GM23338 (cell line): ENCODE measurements around the gene AKNA. TPM values are rescaled to one million over a fixed set of nuclear protein-coding genes. Genes with fewer than 3 reads are reported as not detected.
A peak's percentile ranks its signal among the peaks of the same experiment; 100 is the strongest.

ENCODE experiments used
- ATAC-seq: fragments of 200-7000 bp; cut with Tn5 transposase; 3 replicates; pipeline ENCODE4 v1.9.1; 2020
- DNase-seq: peaks from one replicate; pipeline ENCODE4 v3.0.0-alpha.2; 2015; ENCODE audit warnings: low spot score
- H2AFZ ChIP-seq: fragments of 200-600 bp; sonication (generic); 2 replicates; pipeline ENCODE4 v1.8.0; 2016; ENCODE audit warnings: antibody characterized with exemption, mild to moderate bottlenecking, moderate library complexity
- H3F3A ChIP-seq: fragments of 200-600 bp; sonication (generic); replicated peaks from 2 replicates; pipeline ENCODE4 v1.8.0; 2017; ENCODE audit warnings: antibody characterized with exemption, mixed run types, low read depth
- H3K27ac ChIP-seq: fragments of 200-600 bp; sonication (generic); 2 replicates; pipeline ENCODE4 v1.6.1; 2016; ENCODE audit warnings: low read depth
- H3K27me3 ChIP-seq: fragments of 200-600 bp; sonication (generic); 2 replicates; pipeline ENCODE4 v1.8.0; 2016; ENCODE audit warnings: mild to moderate bottlenecking, mixed run types, moderate library complexity; ENCODE audit not compliant: insufficient read depth
- H3K36me3 ChIP-seq: fragments of 200-600 bp; sonication (generic); 2 replicates; pipeline ENCODE4 v1.8.0; 2016; ENCODE audit warnings: mild to moderate bottlenecking; ENCODE audit not compliant: insufficient read depth
- H3K4me1 ChIP-seq: fragments of 200-600 bp; sonication (generic); 2 replicates; pipeline ENCODE4 v1.8.0; 2016; ENCODE audit warnings: mild to moderate bottlenecking, moderate library complexity; ENCODE audit not compliant: insufficient read depth
- H3K4me2 ChIP-seq: fragments of 200-600 bp; sonication (generic); 2 replicates; pipeline ENCODE4 v1.7.1; 2017; ENCODE audit warnings: mixed run types
- H3K4me3 ChIP-seq: fragments of 200-600 bp; sonication (generic); 2 replicates; pipeline ENCODE4 v1.6.1; 2016; ENCODE audit warnings: mixed run types
- H3K79me2 ChIP-seq: fragments of 200-600 bp; sonication (generic); replicated peaks from 2 replicates; pipeline ENCODE4 v1.8.0; 2017; ENCODE audit warnings: mild to moderate bottlenecking; ENCODE audit not compliant: insufficient read depth
- H3K9me2 ChIP-seq: fragments of 200-600 bp; sonication (generic); 2 replicates; pipeline ENCODE4 v1.8.0; 2017; ENCODE audit not compliant: insufficient read depth
- H4K20me1 ChIP-seq: fragments of 200-600 bp; sonication (generic); replicated peaks from 2 replicates; pipeline ENCODE4 v1.8.0; 2017; ENCODE audit warnings: mild to moderate bottlenecking; ENCODE audit not compliant: insufficient read depth
- H3K27ac Mint-ChIP-seq: 2 replicates; pipeline ENCODE4 v1.8.0; 2020; ENCODE audit warnings: inconsistent platforms, mild to moderate bottlenecking, moderate library complexity, mixed read lengths
- H3K27me3 Mint-ChIP-seq: 3 replicates; pipeline ENCODE4 v1.8.0; 2022; ENCODE audit warnings: low read depth, mild to moderate bottlenecking, moderate library complexity, mixed read lengths, inconsistent platforms; ENCODE audit not compliant: insufficient read depth, poor library complexity
- H3K36me3 Mint-ChIP-seq: 3 replicates; pipeline ENCODE4 v1.8.0; 2021; ENCODE audit warnings: low read depth, mild to moderate bottlenecking, inconsistent platforms, moderate library complexity, mixed read lengths
- H3K4me1 Mint-ChIP-seq: 3 replicates; pipeline ENCODE4 v1.8.0; 2020; ENCODE audit warnings: mild to moderate bottlenecking, inconsistent platforms, mixed read lengths
- H3K4me3 Mint-ChIP-seq: 3 replicates; pipeline ENCODE4 v1.8.0; 2021; ENCODE audit warnings: moderate library complexity, mild to moderate bottlenecking, inconsistent platforms, mixed read lengths
- H3K9me3 Mint-ChIP-seq: 3 replicates; pipeline ENCODE4 v1.8.0; 2020; ENCODE audit warnings: moderate library complexity, mild to moderate bottlenecking, inconsistent platforms, mixed read lengths
- CREB1 ChIP-seq: fragments of 250-450 bp; sonication (Bioruptor Pico); IDR thresholded peaks from 2 replicates; pipeline ENCODE4 v1.5.0; 2020; ENCODE audit warnings: low read depth, mild to moderate bottlenecking, moderate library complexity
- EZH2 ChIP-seq: fragments of 200-600 bp; sonication (generic); IDR thresholded peaks from one replicate; pipeline ENCODE4 v1.8.0; 2017; ENCODE audit warnings: antibody characterized with exemption, mild to moderate bottlenecking, low read depth; ENCODE audit not compliant: unreplicated experiment
- EZH2phosphoT487 ChIP-seq: fragments of 200-600 bp; sonication (generic); IDR thresholded peaks from one replicate; pipeline ENCODE4 v1.8.1; 2018; ENCODE audit warnings: antibody characterized with exemption; ENCODE audit not compliant: unreplicated experiment
- NANOG ChIP-seq: IDR thresholded peaks from 2 replicates; pipeline ENCODE4 v1.6.1; 2016; ENCODE audit warnings: antibody characterized with exemption, borderline replicate concordance
- POLR2AphosphoS5 ChIP-seq: IDR thresholded peaks from 2 replicates; pipeline ENCODE4 v1.6.1; 2016; ENCODE audit warnings: antibody characterized with exemption, low read depth
- STAT1 ChIP-seq: IDR thresholded peaks from one replicate; pipeline ENCODE4 v1.6.1; 2016; ENCODE audit warnings: antibody characterized with exemption; ENCODE audit not compliant: unreplicated experiment
- ZNF331 ChIP-seq: fragments of 250-450 bp; sonication (Bioruptor Pico); IDR thresholded peaks from 2 replicates; pipeline ENCODE4 v1.5.0; 2020; ENCODE audit warnings: low read depth, mild to moderate bottlenecking, moderate library complexity
- polyA plus RNA-seq: library from polyadenylated mRNA; unstranded; fragments of >200 nt; fragmentation: Nextera tagmentation; extraction: Ambion mirVana; gene quantifications from 2 replicates; pipeline ENCODE4 v1.2.1, GENCODE V29; 2016
- total RNA-seq: library from RNA; depleted of rRNA; stranded (reverse); fragments of >200 nt; shearing (Covaris generic); gene quantifications from 2 replicates; pipeline ENCODE4 v1.2.3, GENCODE V29; 2014
- TF ChIP-seq, protein P1 (sequence below): fragments of 250-450 bp; sonication (Bioruptor Pico); IDR thresholded peaks from 2 replicates; pipeline ENCODE4 v1.5.0; 2020; ENCODE audit warnings: mild to moderate bottlenecking, moderate library complexity
- TF ChIP-seq, protein P2 (sequence below): IDR thresholded peaks from 2 replicates; pipeline ENCODE4 v1.6.1; 2016; ENCODE audit warnings: antibody characterized with exemption
- TF ChIP-seq, protein P3 (sequence below), 2 experiments: fragments of 200-600 bp in 1 of 2; sonication (generic) in 1 of 2; conservative IDR thresholded peaks; 2 replicates each; pipeline versions ENCODE4 v1.5.1 to v1.6.1; 2016 to 2017; ENCODE audit warnings: antibody characterized with exemption in 2 of 2, low read depth in 2 of 2, mild to moderate bottlenecking in 2 of 2, moderate library complexity in 1 of 2

Gene AKNA
- total and polyA plus RNA-seq, 2 experiments from 2014 or later: 9.0 to 28.1 TPM

DNA sequence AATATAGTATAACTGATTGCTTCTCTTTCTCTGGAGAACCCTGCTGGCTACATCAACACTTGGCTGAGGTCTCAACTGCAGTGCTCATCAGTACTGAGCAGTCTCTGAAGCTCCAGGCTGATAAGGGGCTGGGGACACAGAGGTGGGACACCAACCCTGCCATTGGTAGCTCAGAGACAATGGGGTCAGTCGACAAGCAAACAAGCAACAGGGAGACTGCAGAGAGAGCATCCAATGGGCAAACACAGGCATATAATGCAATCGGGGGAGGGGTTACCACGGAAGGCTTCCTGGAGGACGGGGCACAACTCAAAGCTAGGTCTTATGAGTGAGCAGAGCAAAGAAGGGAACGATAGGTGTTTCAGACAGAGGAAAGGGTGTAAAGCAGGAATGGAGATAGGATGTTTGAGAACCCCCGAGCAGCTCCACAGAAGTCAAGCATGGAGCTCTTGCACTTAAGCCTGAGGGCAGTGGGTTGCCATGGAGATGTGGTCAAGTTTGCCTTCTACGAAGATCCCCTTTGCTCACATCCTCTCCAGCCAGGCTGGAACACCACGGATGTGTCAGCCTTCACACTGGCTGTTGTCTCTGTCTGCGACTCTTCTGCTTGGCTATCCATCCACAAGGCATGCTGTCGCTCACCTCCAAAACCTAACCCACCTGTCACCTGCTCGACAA lies 21.5 kb upstream of the AKNA start (continued):
- TF ChIP-seq, protein P1, sequence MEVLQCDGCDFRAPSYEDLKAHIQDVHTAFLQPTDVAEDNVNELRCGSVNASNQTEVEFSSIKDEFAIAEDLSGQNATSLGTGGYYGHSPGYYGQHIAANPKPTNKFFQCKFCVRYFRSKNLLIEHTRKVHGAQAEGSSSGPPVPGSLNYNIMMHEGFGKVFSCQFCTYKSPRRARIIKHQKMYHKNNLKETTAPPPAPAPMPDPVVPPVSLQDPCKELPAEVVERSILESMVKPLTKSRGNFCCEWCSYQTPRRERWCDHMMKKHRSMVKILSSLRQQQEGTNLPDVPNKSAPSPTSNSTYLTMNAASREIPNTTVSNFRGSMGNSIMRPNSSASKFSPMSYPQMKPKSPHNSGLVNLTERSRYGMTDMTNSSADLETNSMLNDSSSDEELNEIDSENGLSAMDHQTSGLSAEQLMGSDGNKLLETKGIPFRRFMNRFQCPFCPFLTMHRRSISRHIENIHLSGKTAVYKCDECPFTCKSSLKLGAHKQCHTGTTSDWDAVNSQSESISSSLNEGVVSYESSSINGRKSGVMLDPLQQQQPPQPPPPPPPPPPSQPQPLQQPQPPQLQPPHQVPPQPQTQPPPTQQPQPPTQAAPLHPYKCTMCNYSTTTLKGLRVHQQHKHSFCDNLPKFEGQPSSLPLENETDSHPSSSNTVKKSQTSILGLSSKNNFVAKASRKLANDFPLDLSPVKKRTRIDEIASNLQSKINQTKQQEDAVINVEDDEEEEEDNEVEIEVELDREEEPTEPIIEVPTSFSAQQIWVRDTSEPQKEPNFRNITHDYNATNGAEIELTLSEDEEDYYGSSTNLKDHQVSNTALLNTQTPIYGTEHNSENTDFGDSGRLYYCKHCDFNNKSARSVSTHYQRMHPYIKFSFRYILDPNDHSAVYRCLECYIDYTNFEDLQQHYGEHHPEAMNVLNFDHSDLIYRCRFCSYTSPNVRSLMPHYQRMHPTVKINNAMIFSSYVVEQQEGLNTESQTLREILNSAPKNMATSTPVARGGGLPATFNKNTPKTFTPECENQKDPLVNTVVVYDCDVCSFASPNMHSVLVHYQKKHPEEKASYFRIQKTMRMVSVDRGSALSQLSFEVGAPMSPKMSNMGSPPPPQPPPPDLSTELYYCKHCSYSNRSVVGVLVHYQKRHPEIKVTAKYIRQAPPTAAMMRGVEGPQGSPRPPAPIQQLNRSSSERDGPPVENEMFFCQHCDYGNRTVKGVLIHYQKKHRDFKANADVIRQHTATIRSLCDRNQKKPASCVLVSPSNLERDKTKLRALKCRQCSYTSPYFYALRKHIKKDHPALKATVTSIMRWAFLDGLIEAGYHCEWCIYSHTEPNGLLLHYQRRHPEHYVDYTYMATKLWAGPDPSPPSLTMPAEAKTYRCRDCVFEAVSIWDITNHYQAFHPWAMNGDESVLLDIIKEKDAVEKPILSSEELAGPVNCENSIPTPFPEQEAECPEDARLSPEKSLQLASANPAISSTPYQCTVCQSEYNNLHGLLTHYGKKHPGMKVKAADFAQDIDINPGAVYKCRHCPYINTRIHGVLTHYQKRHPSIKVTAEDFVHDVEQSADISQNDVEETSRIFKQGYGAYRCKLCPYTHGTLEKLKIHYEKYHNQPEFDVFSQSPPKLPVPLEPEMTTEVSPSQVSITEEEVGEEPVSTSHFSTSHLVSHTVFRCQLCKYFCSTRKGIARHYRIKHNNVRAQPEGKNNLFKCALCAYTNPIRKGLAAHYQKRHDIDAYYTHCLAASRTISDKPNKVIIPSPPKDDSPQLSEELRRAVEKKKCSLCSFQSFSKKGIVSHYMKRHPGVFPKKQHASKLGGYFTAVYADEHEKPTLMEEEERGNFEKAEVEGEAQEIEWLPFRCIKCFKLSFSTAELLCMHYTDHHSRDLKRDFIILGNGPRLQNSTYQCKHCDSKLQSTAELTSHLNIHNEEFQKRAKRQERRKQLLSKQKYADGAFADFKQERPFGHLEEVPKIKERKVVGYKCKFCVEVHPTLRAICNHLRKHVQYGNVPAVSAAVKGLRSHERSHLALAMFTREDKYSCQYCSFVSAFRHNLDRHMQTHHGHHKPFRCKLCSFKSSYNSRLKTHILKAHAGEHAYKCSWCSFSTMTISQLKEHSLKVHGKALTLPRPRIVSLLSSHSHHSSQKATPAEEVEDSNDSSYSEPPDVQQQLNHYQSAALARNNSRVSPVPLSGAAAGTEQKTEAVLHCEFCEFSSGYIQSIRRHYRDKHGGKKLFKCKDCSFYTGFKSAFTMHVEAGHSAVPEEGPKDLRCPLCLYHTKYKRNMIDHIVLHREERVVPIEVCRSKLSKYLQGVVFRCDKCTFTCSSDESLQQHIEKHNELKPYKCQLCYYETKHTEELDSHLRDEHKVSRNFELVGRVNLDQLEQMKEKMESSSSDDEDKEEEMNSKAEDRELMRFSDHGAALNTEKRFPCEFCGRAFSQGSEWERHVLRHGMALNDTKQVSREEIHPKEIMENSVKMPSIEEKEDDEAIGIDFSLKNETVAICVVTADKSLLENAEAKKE (CRISPR knock-in tag): no peak

DNA sequence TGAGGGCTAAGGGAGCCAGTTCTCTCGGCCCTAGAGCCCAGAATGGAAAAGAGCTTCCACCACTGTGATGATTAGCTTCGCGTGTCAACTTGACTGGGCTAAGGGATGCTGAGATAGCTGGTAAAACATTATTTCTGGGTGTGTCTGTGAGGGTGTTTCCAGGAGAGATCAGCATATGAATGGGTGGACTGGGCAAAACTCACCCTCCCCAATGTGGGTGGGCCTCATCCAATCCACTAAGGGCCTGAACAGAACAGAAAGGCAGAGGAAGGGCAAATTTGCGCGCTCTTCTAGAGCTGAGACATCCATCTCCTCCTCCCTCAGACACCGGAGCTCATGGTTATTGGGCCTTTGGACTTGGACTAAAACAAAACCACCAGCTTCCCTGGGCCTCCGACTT lies 20.9 kb upstream of the AKNA start:
- Histone ChIP-seq H3K4me2 (peak overlapping the region; percentile 38), H3K4me1 (peaks cover 14% of the 10 kb centered on the region; the same call in 1 of the 2 replicates), H3K27ac (no peak overlapping the region), H3K36me3 (no peaks in the 10 kb centered on the region), H3K79me2 (no peaks in the 10 kb centered on the region), H3K27me3 (no peaks in the 10 kb centered on the region), H3K4me3 (no peak overlapping the region), H4K20me1 (no peaks in the 10 kb centered on the region), H2AFZ (no peak overlapping the region), H3F3A (no peaks in the 10 kb centered on the region), H3K9me2 (no peaks in the 10 kb centered on the region)
- DNase-seq (no peak), ATAC-seq (no peak)
- Mint-ChIP-seq H3K27me3 (peaks cover 16% of the 10 kb centered on the region), H3K4me1 (peaks cover 43% of the 10 kb centered on the region), H3K27ac (no peak overlapping the region), H3K36me3 (no peaks in the 10 kb centered on the region), H3K9me3 (no peaks in the 10 kb centered on the region), H3K4me3 (no peak overlapping the region)
- no peak for TF ChIP-seq CREB1
- TF ChIP-seq ZNF331 (CRISPR knock-in tag): no peak
- no peak for TF ChIP-seq NANOG
- TF ChIP-seq, protein P2, sequence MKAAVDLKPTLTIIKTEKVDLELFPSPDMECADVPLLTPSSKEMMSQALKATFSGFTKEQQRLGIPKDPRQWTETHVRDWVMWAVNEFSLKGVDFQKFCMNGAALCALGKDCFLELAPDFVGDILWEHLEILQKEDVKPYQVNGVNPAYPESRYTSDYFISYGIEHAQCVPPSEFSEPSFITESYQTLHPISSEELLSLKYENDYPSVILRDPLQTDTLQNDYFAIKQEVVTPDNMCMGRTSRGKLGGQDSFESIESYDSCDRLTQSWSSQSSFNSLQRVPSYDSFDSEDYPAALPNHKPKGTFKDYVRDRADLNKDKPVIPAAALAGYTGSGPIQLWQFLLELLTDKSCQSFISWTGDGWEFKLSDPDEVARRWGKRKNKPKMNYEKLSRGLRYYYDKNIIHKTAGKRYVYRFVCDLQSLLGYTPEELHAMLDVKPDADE: no peak
- TF ChIP-seq EZH2phosphoT487: no peak
- no peak for TF ChIP-seq POLR2AphosphoS5
- no peak for TF ChIP-seq EZH2
- TF ChIP-seq STAT1: no peak
- TF ChIP-seq, protein P3, sequence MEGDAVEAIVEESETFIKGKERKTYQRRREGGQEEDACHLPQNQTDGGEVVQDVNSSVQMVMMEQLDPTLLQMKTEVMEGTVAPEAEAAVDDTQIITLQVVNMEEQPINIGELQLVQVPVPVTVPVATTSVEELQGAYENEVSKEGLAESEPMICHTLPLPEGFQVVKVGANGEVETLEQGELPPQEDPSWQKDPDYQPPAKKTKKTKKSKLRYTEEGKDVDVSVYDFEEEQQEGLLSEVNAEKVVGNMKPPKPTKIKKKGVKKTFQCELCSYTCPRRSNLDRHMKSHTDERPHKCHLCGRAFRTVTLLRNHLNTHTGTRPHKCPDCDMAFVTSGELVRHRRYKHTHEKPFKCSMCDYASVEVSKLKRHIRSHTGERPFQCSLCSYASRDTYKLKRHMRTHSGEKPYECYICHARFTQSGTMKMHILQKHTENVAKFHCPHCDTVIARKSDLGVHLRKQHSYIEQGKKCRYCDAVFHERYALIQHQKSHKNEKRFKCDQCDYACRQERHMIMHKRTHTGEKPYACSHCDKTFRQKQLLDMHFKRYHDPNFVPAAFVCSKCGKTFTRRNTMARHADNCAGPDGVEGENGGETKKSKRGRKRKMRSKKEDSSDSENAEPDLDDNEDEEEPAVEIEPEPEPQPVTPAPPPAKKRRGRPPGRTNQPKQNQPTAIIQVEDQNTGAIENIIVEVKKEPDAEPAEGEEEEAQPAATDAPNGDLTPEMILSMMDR (conservative IDR thresholded peaks at IDR 0.05; ENCODE audit: low read depth in 2 of 2): no peak
